Common myeloid progenitor, CD34-positive (primary cell): Measurements from ENCODE around the gene PHOX2A.

ENCODE experiments used
- CTCF ChIA-PET: fragments of 350-600 bp; sonication (Branson Sonifier 250); formaldehyde crosslinking; loops from one replicate; lab custom pipeline; 2021; ENCODE audit warnings: antibody characterized with exemption; lab: Charles Lee
- POLR2A ChIA-PET: fragments of 350-600 bp; sonication (Branson Sonifier 250); formaldehyde crosslinking; loops from one replicate; lab custom pipeline; 2021; ENCODE audit warnings: antibody characterized with exemption; lab: Charles Lee
- DNase-seq, 3 donors: peaks; one replicate each; pipeline versions ENCODE4 v3.0.0 to v3.0.0-alpha.2; 2013
- H3K27ac ChIP-seq, 2 experiments: 1 replicate in 1 of 2; 2 replicates in 1 of 2; pipeline ENCODE4 v1.7.0; 2013; ENCODE audit warnings: inconsistent platforms in 2 of 2, low read length in 2 of 2, mild to moderate bottlenecking in 2 of 2, low read depth in 1 of 2, moderate library complexity in 1 of 2; ENCODE audit not compliant: severe bottlenecking in 2 of 2, insufficient read depth in 1 of 2, poor library complexity in 1 of 2
- H3K27me3 ChIP-seq, 5 experiments: replicated peaks in 2 of 5; 1 replicate in 3 of 5; 2 replicates in 2 of 5; pipeline versions ENCODE4 v1.6.1 to v1.7.0; 2013; ENCODE audit warnings: low read length in 4 of 5, mild to moderate bottlenecking in 2 of 5, moderate library complexity in 2 of 5, inconsistent platforms in 1 of 5; ENCODE audit not compliant: insufficient read depth in 5 of 5, control insufficient read depth in 4 of 5
- H3K36me3 ChIP-seq, 4 experiments: 1 replicate in 2 of 4; 2 replicates in 2 of 4; pipeline versions ENCODE4 v1.6.1 to v1.7.0; 2013; ENCODE audit warnings: low read length in 3 of 4, control low read depth in 1 of 4, mild to moderate bottlenecking in 1 of 4; ENCODE audit not compliant: control insufficient read depth in 4 of 4, insufficient read depth in 4 of 4
- H3K4me1 ChIP-seq, 4 experiments: 1 replicate in 3 of 4; 2 replicates in 1 of 4; pipeline versions ENCODE4 v1.6.1 to v1.7.1; 2013; ENCODE audit warnings: low read length in 3 of 4, mild to moderate bottlenecking in 3 of 4, control low read depth in 1 of 4, inconsistent platforms in 1 of 4, moderate library complexity in 1 of 4; ENCODE audit not compliant: control insufficient read depth in 4 of 4, insufficient read depth in 4 of 4; ENCODE audit errors: control extremely low read depth in 1 of 4
- H3K4me3 ChIP-seq, 7 experiments: 1 replicate in 4 of 7; 2 replicates in 3 of 7; pipeline versions ENCODE4 v1.5.1 to v1.7.0; 2013; ENCODE audit warnings: mild to moderate bottlenecking in 7 of 7, low read length in 6 of 7, moderate library complexity in 6 of 7, inconsistent platforms in 2 of 7, low read depth in 2 of 7, control low read depth in 1 of 7; ENCODE audit not compliant: insufficient read depth in 4 of 7, control insufficient read depth in 1 of 7; ENCODE audit errors: extremely low read depth in 1 of 7
- H3K9me3 ChIP-seq, 5 experiments: 1 replicate in 4 of 5; 2 replicates in 1 of 5; pipeline versions ENCODE4 v1.6.1 to v1.7.1; 2013; ENCODE audit warnings: low read length in 4 of 5, mild to moderate bottlenecking in 2 of 5, inconsistent platforms in 1 of 5, low read depth in 1 of 5, moderate library complexity in 1 of 5; ENCODE audit not compliant: control insufficient read depth in 4 of 5, insufficient read depth in 2 of 5; ENCODE audit errors: control extremely low read depth in 1 of 5
- WGBS: methylation state at CpG from one replicate; pipeline ENCODE4 v1.1.5; 2013; ENCODE audit not compliant: insufficient coverage; 5-methylcytosine and 5-hydroxymethylcytosine counted together

Gene PHOX2A

DNA sequence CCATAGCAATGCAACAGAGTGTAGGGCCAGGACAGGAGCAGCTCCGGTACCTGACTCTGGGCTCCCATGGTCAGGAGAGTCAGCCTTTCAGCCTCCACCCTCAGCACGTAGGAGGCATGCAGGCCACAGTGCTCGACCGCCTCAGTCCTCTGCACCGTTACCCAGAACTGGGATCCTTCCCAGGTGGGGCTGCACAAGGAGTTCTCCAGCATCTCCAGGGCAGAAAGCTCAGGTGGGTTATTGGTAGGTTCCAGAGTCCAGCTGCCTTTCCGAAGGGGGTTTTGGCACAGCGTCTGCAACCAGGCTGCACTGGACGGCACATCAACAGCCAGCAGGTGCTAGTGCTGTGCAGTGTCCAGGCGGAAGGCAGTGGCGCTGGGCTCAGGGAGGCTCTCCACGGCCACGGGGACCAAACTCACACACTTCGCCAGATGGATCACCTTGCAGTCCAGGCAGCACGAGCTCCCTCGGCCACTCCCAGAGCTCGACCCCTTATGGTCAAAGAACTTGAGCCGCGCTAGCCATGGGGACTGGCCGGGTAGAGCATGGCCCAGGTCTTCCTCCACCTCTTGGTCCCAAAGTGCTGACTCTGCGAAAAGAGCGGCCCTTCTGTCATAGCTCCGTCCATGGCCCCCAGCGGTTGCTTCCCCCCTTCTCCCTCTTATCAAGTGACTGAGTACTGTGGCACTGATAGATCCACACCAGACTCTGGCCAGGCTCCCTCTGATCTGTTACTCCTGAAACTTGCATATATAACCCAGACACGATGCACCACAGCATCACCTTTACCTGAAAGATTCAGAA, 6.9 kb upstream of the PHOX2A start:
- no peak overlapping the region for H3K27ac ChIP-seq
- no peaks in the 10 kb centered on the region for H3K36me3 ChIP-seq
- peaks cover 0 to 10% (median 3%) of the 10 kb centered on the region in 5 experiments for H3K9me3 ChIP-seq
- no peak overlapping the region for H3K4me3 ChIP-seq
- DNase-seq, result no peak
- no peaks in the 10 kb centered on the region for H3K4me1 ChIP-seq
- H3K27me3 ChIP-seq, result peaks cover 9 to 41% (median 24%) of the 10 kb centered on the region in 5 experiments
- ChIA-PET POLR2A (no interaction called here), CTCF (interaction anchor here (0.7 to 1.1 kb wide), 2 partner anchors 12 to 22 kb away, joined by 3 read pairs; no protein-coding TSS in a partner anchor)
- 94% methylated on average over 24 of the region's 24 CpGs for WGBS

DNA sequence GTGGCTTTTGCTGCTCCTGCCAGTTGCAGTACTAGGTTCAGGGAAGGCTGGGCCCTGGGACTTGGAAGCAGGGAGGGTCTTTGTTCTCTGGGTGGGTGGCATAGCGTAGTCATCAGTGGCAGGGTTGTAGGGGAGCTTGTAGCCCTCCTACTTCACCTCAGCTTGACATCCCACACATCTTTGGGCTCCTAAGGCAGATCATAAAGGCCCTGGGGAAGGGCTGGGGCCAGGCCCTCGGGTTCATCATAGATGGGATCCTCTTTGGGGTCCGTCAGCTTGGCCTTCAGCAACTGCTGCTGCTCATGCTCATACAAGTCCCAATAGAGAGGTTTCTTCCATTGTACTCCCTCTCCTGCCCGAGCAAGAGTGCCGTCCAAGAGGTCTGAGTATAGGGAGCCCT, 6.0 kb upstream of the PHOX2A start:
- H3K36me3 ChIP-seq, result no peaks in the 10 kb centered on the region
- 100% methylated on average over 3 of the region's 5 CpGs for WGBS
- peaks cover 13 to 50% (median 30%) of the 10 kb centered on the region in 5 experiments for H3K27me3 ChIP-seq
- no peak overlapping the region for H3K27ac ChIP-seq
- H3K9me3 ChIP-seq, result peaks cover 0 to 10% (median 3%) of the 10 kb centered on the region in 5 experiments
- CTCF ChIA-PET, result interaction anchor here (1.1 kb wide), 1 partner anchor 21 kb away, joined by 3 read pairs; no protein-coding TSS in a partner anchor
- no peaks in the 10 kb centered on the region for H3K4me1 ChIP-seq
- H3K4me3 ChIP-seq, result no peak overlapping the region
- no peak for DNase-seq
- POLR2A ChIA-PET, result no interaction called here

DNA sequence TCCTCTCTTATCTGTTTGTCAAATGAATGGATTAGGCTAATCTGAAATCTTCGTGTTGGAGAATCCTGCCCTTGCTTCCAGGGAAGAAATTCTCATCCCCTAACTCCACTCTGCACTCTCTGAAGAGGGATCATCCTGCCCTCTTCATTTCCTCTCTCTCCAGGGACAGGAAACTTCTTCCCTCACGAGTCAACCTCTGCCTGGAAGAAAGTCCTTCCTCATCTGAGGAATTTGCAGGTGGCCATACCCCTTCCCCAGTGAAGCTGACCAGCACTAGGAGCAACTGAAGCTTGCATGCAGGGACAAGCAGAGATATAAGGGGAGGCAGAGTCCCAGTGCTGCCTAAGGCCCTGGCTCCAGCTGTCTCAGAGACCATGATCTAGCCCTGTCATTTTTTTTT, 3.6 kb upstream of the PHOX2A start:
- WGBS, result 45% methylated on average over 2 of the region's 2 CpGs
- DNase-seq, result no peak
- Histone ChIP-seq H3K27me3 (peaks cover 12 to 73% (median 42%) of the 10 kb centered on the region in 5 experiments), H3K4me3 (no peak overlapping the region), H3K27ac (no peak overlapping the region), H3K36me3 (no peaks in the 10 kb centered on the region), H3K4me1 (peaks cover 0 to 8% (median 0%) of the 10 kb centered on the region in 4 experiments), H3K9me3 (peaks cover 0 to 6% (median 0%) of the 10 kb centered on the region in 5 experiments)
- POLR2A ChIA-PET, result no interaction called here
- CTCF ChIA-PET, result no interaction called here

DNA sequence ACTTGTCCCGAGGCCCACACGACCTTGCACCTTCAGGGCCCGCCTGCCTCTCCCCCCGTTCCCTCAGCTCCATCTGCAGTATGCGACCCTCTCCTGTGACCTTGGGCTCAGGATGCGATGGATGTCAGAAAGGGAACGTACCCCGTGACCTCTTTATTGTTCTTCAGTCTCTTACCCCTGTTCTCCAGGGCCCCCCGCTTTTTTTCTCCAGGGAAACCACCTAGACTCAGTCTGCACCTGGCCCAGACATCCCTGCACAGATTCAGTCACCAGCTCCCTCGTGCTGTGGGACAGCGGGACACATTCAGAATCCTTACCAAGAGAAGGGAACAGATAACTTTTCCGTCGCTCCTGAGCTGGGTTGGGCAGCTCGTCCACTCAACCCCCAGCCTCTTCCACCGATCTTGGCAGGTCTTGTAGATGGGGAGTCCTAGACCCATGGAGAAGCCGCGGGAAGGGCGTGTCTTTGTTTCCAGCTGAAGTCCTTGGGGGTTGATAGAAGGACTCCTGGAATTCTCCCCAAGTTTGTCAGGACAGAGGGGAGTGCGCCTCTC, 1.4 kb upstream of the PHOX2A start:
- 22% methylated on average over 15 of the region's 19 CpGs for WGBS
- H3K27me3 ChIP-seq, result peaks cover 12 to 88% (median 46%) of the 10 kb centered on the region in 5 experiments
- no peak for DNase-seq
- ChIA-PET POLR2A (no interaction called here), CTCF (interaction anchor here (1.4 kb wide), 1 partner anchor 11 kb away, joined by 4 read pairs; no protein-coding TSS in a partner anchor)
- H3K9me3 ChIP-seq, result peaks cover 0 to 6% (median 0%) of the 10 kb centered on the region in 5 experiments
- no peak overlapping the region for H3K27ac ChIP-seq
- no peak overlapping the region for H3K4me3 ChIP-seq
- no peaks in the 10 kb centered on the region for H3K36me3 ChIP-seq
- H3K4me1 ChIP-seq, result peaks cover 0 to 14% (median 7%) of the 10 kb centered on the region in 4 experiments

DNA sequence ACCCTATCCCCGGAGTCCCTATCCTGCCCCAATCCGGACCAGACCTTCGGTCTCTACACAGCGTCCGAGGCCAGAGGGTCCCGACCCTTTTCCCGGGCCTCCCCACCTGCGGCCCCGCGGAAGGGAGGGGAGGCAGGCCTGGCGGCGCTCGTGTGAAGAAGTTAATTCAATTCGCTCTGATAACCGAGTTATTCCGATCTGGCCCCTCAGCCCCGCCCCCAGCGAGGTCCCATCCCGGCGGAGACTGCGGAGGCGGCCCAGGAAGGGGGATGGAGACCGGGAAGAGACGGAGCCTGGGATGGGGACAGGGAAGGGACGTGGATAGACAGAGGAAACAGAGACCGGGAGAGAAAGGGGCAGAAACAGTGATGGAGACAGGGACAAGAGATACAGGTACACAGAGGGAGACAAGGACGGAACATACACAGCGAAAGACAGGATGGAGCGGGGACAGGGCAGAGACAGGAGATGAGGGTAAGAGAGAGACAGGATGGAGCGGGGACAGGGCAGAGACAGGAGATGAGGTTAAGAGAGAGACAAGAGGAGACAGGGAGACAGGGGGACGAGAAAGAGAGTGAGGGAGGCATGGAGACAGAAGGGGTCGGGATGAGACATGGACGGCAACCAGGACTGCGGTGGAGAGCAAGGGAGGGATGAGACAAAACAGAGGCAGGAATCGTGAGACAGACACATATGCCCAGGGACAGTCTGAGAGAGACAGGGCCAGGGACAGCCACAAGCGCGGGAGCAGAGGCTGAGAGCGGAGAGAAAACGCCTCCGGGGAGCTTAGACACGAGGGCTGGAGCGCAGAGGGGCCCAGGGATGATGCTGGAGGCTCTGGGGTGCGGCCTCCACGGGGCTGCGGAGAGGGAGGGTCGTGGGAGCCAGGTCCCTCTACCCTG, 636 bp upstream of the PHOX2A start:
- WGBS, result 8% methylated on average over 43 of the region's 46 CpGs
- H3K27me3 ChIP-seq, result peaks cover 12 to 90% (median 48%) of the 10 kb centered on the region in 5 experiments
- DNase-seq, result no peak
- H3K27ac ChIP-seq, result no peak overlapping the region
- POLR2A ChIA-PET, result no interaction called here
- peaks cover 0 to 22% (median 14%) of the 10 kb centered on the region in 4 experiments for H3K4me1 ChIP-seq
- CTCF ChIA-PET, result no interaction called here
- H3K4me3 ChIP-seq, result no peak overlapping the region
- H3K36me3 ChIP-seq, result no peaks in the 10 kb centered on the region
- peaks cover 0 to 6% (median 0%) of the 10 kb centered on the region in 5 experiments for H3K9me3 ChIP-seq

- 18% methylated on average over 56 of the region's 58 CpGs for WGBS
- POLR2A ChIA-PET, result no interaction called here
- CTCF ChIA-PET, result interaction anchor here (1.5 kb wide), 1 partner anchor 18 kb away, joined by 4 read pairs; no protein-coding TSS in a partner anchor
Observed at GRCh38 chr11:72243173-72244059, 560 bp downstream of the PHOX2A start.

More at GRCh38 chr11:72243173-72244059, 560 bp downstream of the PHOX2A start:
- Histone ChIP-seq H3K9me3 (peaks cover 0 to 6% (median 0%) of the 10 kb centered on the region in 5 experiments), H3K36me3 (peaks cover 0 to 2% (median under 1%) of the 10 kb centered on the region in 4 experiments), H3K27ac (no peak overlapping the region), H3K4me3 (no peak overlapping the region), H3K27me3 (peaks cover 12 to 99% (median 51%) of the 10 kb centered on the region in 5 experiments), H3K4me1 (peaks cover 0 to 30% (median 19%) of the 10 kb centered on the region in 4 experiments)
- no peak for DNase-seq
